Mammary epithelial cell (primary cell): ENCODE results near the gene EEF1AKMT3.

Source experiments
- EZH2 ChIP-seq: IDR thresholded peaks from 2 replicates; pipeline ENCODE4 v1.6.1; 2012; ENCODE audit warnings: low read length, inconsistent platforms, borderline replicate concordance
- TF ChIP-seq, protein P1 (sequence below), 2 donors: IDR thresholded peaks in 1 of 2; conservative IDR thresholded peaks in 1 of 2; 2 replicates each; pipeline ENCODE4 v1.5.1; 2011 to 2012; ENCODE audit warnings: inconsistent platforms in 2 of 2, low read length in 2 of 2, mild to moderate bottlenecking in 2 of 2, control low read depth in 1 of 2, low read depth in 1 of 2; ENCODE audit not compliant: insufficient read depth in 1 of 2; ENCODE audit errors: extremely low read depth in 1 of 2

DNA sequence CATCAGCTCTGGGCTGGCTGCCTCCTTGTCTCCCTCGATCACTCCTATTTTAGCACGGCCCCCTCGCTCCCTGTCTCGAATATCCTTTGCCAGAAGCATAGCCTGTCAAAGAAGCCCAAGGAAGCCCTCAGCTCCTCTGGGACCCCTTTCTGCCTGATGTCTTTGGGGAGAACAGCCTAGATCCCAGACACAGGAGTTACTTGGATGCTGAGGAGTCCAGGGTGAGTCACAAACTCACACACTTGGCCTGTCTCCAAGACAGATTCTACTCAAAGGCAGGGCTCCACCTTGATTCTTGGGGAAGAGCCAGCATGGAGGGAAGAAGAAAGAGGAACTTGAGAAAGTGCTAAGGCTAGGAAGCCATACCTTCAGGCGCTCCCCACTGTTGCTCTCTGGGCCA is 38.0 kb downstream of the EEF1AKMT3 start:
- TF ChIP-seq, protein P1, sequence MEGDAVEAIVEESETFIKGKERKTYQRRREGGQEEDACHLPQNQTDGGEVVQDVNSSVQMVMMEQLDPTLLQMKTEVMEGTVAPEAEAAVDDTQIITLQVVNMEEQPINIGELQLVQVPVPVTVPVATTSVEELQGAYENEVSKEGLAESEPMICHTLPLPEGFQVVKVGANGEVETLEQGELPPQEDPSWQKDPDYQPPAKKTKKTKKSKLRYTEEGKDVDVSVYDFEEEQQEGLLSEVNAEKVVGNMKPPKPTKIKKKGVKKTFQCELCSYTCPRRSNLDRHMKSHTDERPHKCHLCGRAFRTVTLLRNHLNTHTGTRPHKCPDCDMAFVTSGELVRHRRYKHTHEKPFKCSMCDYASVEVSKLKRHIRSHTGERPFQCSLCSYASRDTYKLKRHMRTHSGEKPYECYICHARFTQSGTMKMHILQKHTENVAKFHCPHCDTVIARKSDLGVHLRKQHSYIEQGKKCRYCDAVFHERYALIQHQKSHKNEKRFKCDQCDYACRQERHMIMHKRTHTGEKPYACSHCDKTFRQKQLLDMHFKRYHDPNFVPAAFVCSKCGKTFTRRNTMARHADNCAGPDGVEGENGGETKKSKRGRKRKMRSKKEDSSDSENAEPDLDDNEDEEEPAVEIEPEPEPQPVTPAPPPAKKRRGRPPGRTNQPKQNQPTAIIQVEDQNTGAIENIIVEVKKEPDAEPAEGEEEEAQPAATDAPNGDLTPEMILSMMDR (conservative IDR thresholded peaks at IDR 0.05 in 1 of 2, IDR thresholded peaks at IDR 0.05 in 1 of 2; ENCODE audit: extremely low read depth in 1 of 2, insufficient read depth in 1 of 2, low read depth in 1 of 2, low read length in 2 of 2): no peak
- no peak for TF ChIP-seq EZH2
